K562 (cell line): ENCODE results near the gene PA2G4. TPM values are rescaled to one million over a fixed set of nuclear protein-coding genes. Genes with fewer than 3 reads are reported as not detected.
A peak's percentile ranks its signal among the peaks of the same experiment; 100 is the strongest.

Experiments used
- ATAC-seq: fragments of 200-7000 bp; cut with Tn5 transposase; 3 replicates; pipeline ENCODE4 v1.9.1; 2020; ENCODE audit warnings: moderate library complexity
- BruUV-seq: library from RNA; stranded (reverse); fragments of 400-500 nt; replicated peaks from 2 replicates; lab custom pipeline; 2021; lab: Mats Ljungman, UMichigan
- CTCF ChIA-PET: fragments of 300-600 bp; formaldehyde crosslinking; extraction: SDS; loops from one replicate; lab custom pipeline; 2021; ENCODE audit warnings: low intra/inter-chr PET ratio; lab: Yijun Ruan, JAX
- POLR2A ChIA-PET: fragments of 300-600, 350-650 bp; sonication (Branson Sonifier 250); formaldehyde crosslinking; extraction: SDS; loops from one replicate; lab custom pipeline; 2021; ENCODE audit warnings: antibody characterized with exemption, inconsistent platforms; lab: Yijun Ruan, JAX
- DNase-seq, 4 experiments: peaks; one replicate each; pipeline versions ENCODE4 v3.0.0 to v3.0.0-alpha.2; 2011 to 2018; ENCODE audit warnings: low spot score in 3 of 4, mixed read lengths in 3 of 4; ENCODE audit errors: extremely low read depth in 1 of 4
- FAIRE-seq: peaks from 2 replicates; lab custom pipeline; 2011; peaks lifted over from hg19 to GRCh38; lab: Jason Lieb, UNC
- H2AFZ ChIP-seq: 2 replicates; pipeline ENCODE4 v1.6.0; 2011; ENCODE audit warnings: low read depth, low read length, control low read depth, inconsistent platforms
- H3K27ac ChIP-seq: fragments of 200-600 bp; 3 replicates; pipeline ENCODE4 v1.8.0; 2011; ENCODE audit warnings: low read depth, mild to moderate bottlenecking, control low read depth, inconsistent platforms, low read length, moderate library complexity, mixed read lengths; ENCODE audit errors: extremely low read depth
- H3K27me3 ChIP-seq, 2 experiments: fragments of 300-600 bp in 1 of 2; 2 replicates in 1 of 2; 3 replicates in 1 of 2; pipeline versions ENCODE4 v1.6.0 to v1.8.0; 2011; ENCODE audit warnings: inconsistent platforms in 2 of 2, low read length in 2 of 2, mild to moderate bottlenecking in 1 of 2, mixed read lengths in 1 of 2, moderate library complexity in 1 of 2; ENCODE audit not compliant: control insufficient read depth in 2 of 2, insufficient read depth in 2 of 2
- H3K36me3 ChIP-seq: fragments of 300-600 bp; 3 replicates; pipeline ENCODE4 v1.8.0; 2011; ENCODE audit warnings: mild to moderate bottlenecking, low read length, inconsistent platforms; ENCODE audit not compliant: control insufficient read depth, insufficient read depth
- H3K4me1 ChIP-seq, 2 experiments: fragments of 200-600 bp in 1 of 2; replicated peaks in 1 of 2; 2 replicates in 1 of 2; 3 replicates in 1 of 2; pipeline versions ENCODE4 v1.5.1 to v1.8.0; 2011; ENCODE audit warnings: inconsistent platforms in 2 of 2, low read length in 2 of 2, mild to moderate bottlenecking in 1 of 2, mixed read lengths in 1 of 2, moderate library complexity in 1 of 2; ENCODE audit not compliant: control insufficient read depth in 2 of 2, insufficient read depth in 2 of 2
- H3K4me2 ChIP-seq: 2 replicates; pipeline ENCODE4 v1.6.1; 2011; ENCODE audit warnings: low read length, control low read depth, inconsistent platforms, mixed read lengths; ENCODE audit not compliant: insufficient read depth
- H3K4me3 ChIP-seq: fragments of 200-600 bp; sonication (generic), shearing (Covaris generic); 2 replicates; pipeline ENCODE4 v1.5.1; 2016; ENCODE audit warnings: control low read depth, inconsistent platforms
- H3K79me2 ChIP-seq: fragments of 200-600 bp; 3 replicates; pipeline ENCODE4 v1.8.0; 2011; ENCODE audit warnings: low read length, inconsistent platforms; ENCODE audit not compliant: control insufficient read depth, insufficient read depth
- H3K9ac ChIP-seq, 2 experiments: 2 replicates each; pipeline versions ENCODE4 v1.6.0 to v1.6.1; 2011; ENCODE audit warnings: low read depth in 2 of 2, low read length in 2 of 2, control low read depth in 1 of 2, inconsistent platforms in 1 of 2, mild to moderate bottlenecking in 1 of 2, mixed read lengths in 1 of 2; ENCODE audit not compliant: insufficient read depth in 1 of 2
- H3K9me1 ChIP-seq: one replicate; pipeline ENCODE4 v1.6.0; 2011; ENCODE audit warnings: inconsistent platforms, mild to moderate bottlenecking, low read length, moderate library complexity; ENCODE audit not compliant: control insufficient read depth, insufficient read depth
- H3K9me3 ChIP-seq: replicated peaks from 2 replicates; pipeline ENCODE4 v1.5.1; 2011; ENCODE audit warnings: low read depth, low read length, inconsistent platforms; ENCODE audit not compliant: control insufficient read depth, insufficient read depth
- H4K20me1 ChIP-seq: replicated peaks from 2 replicates; pipeline ENCODE4 v1.6.1; 2011; ENCODE audit warnings: low read length, inconsistent platforms, mixed read lengths; ENCODE audit not compliant: control insufficient read depth, insufficient read depth
- KLF16 ChIP-seq: IDR thresholded peaks from 2 replicates; pipeline ENCODE4 v1.6.1; 2016; ENCODE audit warnings: antibody characterized with exemption
- WGBS: fragments of 100-300 bp; shearing (Covaris generic); methylation state at CpG from one replicate; pipeline ENCODE4 v1.1.6; 2016; ENCODE audit warnings: low coverage, mixed read lengths; ENCODE audit not compliant: insufficient coverage; ENCODE audit errors: missing lambda C conversion rate; 5-methylcytosine and 5-hydroxymethylcytosine counted together
- in situ Hi-C: fragments of 300-500 bp; cut with MboI; formaldehyde crosslinking; loops from 4 replicates; pipeline ENCODE4 v1.15.0; 2018; ENCODE audit warnings: inconsistent platforms, mixed read lengths
- intact Hi-C: fragments of 100-400 bp; cut with micrococcal nuclease; formaldehyde crosslinking; loops from 2 replicates; pipeline ENCODE4 v1.14.2; 2022
- polyA plus RNA-seq, 8 experiments: library from polyadenylated mRNA; depleted of rRNA in 4 of 8; stranded (reverse) in 5 of 8; unstranded in 3 of 8; fragments of >200 nt; fragmentation: Nextera tagmentation in 2 of 8; fragmentation: Illumina TruSeq in 1 of 8; extraction: Ambion mirVana in 2 of 8; extraction: Trizol in 1 of 8; gene quantifications; 2 replicates each; pipeline versions ENCODE4 v1.2.1 to v1.2.3, GENCODE V29; 2011 to 2014; ENCODE audit warnings: inconsistent platforms in 1 of 8, missing spikeins in 1 of 8
- total RNA-seq, 7 experiments: library from RNA; depleted of rRNA in 6 of 7; stranded (reverse); fragments of >200 nt in 6 of 7; fragmentation: Illumina TruSeq in 2 of 7; extraction: Trizol in 2 of 7; gene quantifications; 2 replicates each; pipeline versions ENCODE4 v1.2.1 to v1.2.3, GENCODE V29; 2011 to 2021; ENCODE audit warnings: low replicate concordance in 1 of 7
- TF ChIP-seq, protein P1 (sequence below): fragments of 450-650 bp; IDR thresholded peaks from 2 replicates; pipeline ENCODE4 v1.6.1; 2016; ENCODE audit warnings: low read depth

The PA2G4 gene
- total and polyA plus RNA-seq, 9 of the 15 experiments (the other 6 are each of a cell fraction or from before 2014, with no cell fraction given), result 230 to 925 (median 638) TPM

DNA sequence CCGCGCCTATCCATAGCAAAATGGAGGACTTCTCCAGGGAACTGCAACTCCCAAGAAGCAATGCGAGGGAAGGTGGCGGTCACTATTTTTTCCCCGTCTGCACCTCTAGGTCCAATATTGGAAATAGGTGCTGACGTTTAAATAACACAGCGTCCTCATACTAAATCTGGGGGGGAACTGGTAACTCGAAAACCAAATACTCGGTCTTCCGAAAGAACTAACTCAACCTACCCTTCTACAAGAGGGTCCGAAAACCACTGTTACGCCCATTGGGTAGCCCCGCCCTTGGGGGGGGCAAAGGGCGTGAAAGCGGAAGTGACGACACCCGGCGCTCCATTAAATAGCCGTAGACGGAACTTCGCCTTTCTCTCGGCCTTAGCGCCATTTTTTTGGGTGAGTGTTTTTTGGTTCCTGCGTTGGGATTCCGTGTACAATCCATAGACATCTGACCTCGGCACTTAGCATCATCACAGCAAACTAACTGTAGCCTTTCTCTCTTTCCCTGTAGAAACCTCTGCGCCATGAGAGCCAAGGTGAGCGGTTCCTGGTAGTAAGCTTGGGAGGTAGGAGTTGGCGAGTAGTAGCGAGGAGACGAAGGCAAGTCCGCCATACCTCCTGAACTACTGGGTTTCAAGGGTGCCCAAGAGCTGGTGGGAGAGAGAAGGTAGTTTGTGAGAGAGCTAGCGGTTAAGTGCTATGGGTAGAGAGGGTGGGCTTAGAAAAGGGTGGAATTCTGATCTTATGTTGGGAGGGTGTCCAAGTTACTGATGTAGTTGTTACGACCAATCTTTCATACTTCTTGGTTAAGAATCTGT, 12.1 kb downstream of the PA2G4 start, which contains the start of gene RPL41:
Gene RPL41 (plus strand): TSS at position 367 of the 815 bp plus-strand sequence.
- H4K20me1 ChIP-seq, result no peaks in the 10 kb centered on the region
- peak; percentile 55 for ATAC-seq
- CTCF ChIA-PET, result interaction anchor here (0.5 kb wide), 1 partner anchor 42 kb away, joined by 3 read pairs; the partner anchor contains the start of gene MYL6
- peaks cover 8% of the 10 kb centered on the region for H3K9me3 ChIP-seq
- peak within 1 kb of the TSS; percentile 95 for H3K4me2 ChIP-seq
- H3K27me3 ChIP-seq, result no peaks in the 10 kb centered on the region
- FAIRE-seq, result peak; percentile 88
- H3K9ac ChIP-seq, result peak within 1 kb of the TSS; percentile 90 to 97
- peak within 1 kb of the TSS; percentile 100 for H2AFZ ChIP-seq
- peak within 1 kb of the TSS; percentile 97 for H3K27ac ChIP-seq
- WGBS, result 1% methylated on average over 34 of the region's 34 CpGs
- peaks cover 54% of the 10 kb centered on the region for H3K36me3 ChIP-seq
- H3K9me1 ChIP-seq, result no peaks in the 10 kb centered on the region
- peak within 1 kb of the TSS; percentile 59 for H3K4me3 ChIP-seq
- intact Hi-C loops, result loop anchor here (5.0 kb wide), 2 partner anchors 41 to 521 kb away; partner anchors contain the start of gene MYL6
- POLR2A ChIA-PET, result interaction anchor here (0.6 to 5.3 kb wide), 19 partner anchors 10 to 244 kb away, joined by 3 to 125 read pairs (median 6); partner anchors contain the start of genes COQ10A, ESYT1, MYL6 and PA2G4
- BruUV-seq, result TSS peak; percentile 92
- peaks cover 16 to 17% of the 10 kb centered on the region in 2 experiments for H3K4me1 ChIP-seq
- DNase-seq, result peak; percentile 80 to 97 (median 87)
- in situ Hi-C loops, result no loop called here
- H3K79me2 ChIP-seq, result peaks cover 28% of the 10 kb centered on the region
- TF ChIP-seq, protein P1, sequence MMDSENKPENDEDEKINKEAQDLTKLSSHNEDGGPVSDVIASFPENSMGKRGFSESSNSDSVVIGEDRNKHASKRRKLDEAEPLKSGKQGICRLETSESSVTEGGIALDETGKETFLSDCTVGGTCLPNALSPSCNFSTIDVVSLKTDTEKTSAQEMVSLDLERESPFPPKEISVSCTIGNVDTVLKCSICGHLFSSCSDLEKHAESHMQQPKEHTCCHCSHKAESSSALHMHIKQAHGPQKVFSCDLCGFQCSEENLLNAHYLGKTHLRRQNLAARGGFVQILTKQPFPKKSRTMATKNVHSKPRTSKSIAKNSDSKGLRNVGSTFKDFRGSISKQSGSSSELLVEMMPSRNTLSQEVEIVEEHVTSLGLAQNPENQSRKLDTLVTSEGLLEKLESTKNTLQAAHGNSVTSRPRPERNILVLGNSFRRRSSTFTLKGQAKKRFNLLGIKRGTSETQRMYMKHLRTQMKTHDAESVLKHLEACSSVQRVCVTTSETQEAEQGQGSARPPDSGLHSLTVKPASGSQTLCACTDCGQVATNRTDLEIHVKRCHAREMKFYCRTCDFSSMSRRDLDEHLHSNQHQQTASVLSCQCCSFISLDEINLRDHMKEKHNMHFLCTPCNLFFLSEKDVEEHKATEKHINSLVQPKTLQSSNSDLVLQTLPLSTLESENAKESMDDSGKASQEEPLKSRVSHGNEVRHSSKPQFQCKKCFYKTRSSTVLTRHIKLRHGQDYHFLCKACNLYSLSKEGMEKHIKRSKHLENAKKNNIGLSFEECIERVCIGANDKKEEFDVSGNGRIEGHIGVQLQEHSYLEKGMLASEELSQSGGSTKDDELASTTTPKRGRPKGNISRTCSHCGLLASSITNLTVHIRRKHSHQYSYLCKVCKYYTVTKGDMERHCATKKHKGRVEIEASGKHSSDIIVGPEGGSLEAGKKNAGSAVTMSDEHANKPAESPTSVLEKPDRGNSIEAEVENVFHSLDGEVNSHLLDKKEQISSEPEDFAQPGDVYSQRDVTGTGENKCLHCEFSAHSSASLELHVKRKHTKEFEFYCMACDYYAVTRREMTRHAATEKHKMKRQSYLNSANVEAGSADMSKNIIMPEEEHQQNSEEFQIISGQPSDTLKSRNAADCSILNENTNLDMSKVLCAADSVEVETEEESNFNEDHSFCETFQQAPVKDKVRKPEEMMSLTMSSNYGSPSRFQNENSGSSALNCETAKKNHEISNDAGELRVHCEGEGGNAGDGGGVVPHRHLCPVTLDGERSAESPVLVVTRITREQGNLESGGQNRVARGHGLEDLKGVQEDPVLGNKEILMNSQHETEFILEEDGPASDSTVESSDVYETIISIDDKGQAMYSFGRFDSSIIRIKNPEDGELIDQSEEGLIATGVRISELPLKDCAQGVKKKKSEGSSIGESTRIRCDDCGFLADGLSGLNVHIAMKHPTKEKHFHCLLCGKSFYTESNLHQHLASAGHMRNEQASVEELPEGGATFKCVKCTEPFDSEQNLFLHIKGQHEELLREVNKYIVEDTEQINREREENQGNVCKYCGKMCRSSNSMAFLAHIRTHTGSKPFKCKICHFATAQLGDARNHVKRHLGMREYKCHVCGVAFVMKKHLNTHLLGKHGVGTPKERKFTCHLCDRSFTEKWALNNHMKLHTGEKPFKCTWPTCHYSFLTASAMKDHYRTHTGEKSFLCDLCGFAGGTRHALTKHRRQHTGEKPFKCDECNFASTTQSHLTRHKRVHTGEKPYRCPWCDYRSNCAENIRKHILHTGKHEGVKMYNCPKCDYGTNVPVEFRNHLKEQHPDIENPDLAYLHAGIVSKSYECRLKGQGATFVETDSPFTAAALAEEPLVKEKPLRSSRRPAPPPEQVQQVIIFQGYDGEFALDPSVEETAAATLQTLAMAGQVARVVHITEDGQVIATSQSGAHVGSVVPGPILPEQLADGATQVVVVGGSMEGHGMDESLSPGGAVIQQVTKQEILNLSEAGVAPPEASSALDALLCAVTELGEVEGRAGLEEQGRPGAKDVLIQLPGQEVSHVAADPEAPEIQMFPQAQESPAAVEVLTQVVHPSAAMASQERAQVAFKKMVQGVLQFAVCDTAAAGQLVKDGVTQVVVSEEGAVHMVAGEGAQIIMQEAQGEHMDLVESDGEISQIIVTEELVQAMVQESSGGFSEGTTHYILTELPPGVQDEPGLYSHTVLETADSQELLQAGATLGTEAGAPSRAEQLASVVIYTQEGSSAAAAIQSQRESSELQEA, result peak; percentile 70
- TF ChIP-seq KLF16, result no peak
